ENCODE data around the gene DCST1. TPM values are rescaled to one million over a fixed set of nuclear protein-coding genes. Genes with fewer than 3 reads are reported as not detected.

Gene DCST1
- polyA plus RNA-seq, 1 experiment, result not detected

DNA sequence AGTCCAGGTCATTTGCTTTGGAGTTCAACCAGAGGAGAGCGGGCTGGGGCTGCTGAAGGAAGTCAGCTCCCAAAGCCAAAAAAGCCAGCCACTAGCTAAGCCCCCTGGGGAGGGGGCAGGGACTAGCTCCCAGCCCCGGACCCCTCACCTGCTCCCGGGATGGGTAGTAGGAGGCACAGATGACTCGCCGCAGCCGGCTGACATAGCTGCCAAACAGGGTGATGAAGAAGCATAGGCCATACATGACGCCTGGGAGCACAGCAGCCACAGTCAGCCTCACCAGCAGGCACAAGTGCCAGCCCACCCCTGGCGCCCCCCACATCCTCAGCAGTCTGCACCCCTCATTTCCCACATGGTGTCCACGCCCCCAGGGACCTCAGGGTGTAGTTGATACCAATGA, 7.5 kb upstream of the DCST1 start:
- POLR2A ChIA-PET, result no interaction called here
- DNase-seq (ENCODE audit: low read depth), result no peak
- Histone ChIP-seq H3K4me3 (ENCODE audit: low read depth, low read length) (no peak overlapping the region), H3K36me3 (ENCODE audit: control insufficient read depth, insufficient read depth, low read length) (no peaks in the 10 kb centered on the region), H3K27me3 (ENCODE audit: control insufficient read depth, insufficient read depth, low read length) (no peaks in the 10 kb centered on the region)
- TF ChIP-seq, protein P1, sequence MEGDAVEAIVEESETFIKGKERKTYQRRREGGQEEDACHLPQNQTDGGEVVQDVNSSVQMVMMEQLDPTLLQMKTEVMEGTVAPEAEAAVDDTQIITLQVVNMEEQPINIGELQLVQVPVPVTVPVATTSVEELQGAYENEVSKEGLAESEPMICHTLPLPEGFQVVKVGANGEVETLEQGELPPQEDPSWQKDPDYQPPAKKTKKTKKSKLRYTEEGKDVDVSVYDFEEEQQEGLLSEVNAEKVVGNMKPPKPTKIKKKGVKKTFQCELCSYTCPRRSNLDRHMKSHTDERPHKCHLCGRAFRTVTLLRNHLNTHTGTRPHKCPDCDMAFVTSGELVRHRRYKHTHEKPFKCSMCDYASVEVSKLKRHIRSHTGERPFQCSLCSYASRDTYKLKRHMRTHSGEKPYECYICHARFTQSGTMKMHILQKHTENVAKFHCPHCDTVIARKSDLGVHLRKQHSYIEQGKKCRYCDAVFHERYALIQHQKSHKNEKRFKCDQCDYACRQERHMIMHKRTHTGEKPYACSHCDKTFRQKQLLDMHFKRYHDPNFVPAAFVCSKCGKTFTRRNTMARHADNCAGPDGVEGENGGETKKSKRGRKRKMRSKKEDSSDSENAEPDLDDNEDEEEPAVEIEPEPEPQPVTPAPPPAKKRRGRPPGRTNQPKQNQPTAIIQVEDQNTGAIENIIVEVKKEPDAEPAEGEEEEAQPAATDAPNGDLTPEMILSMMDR (IDR thresholded peaks at IDR 0.05; ENCODE audit: insufficient read depth, low read depth, low read length), result no peak
- CTCF ChIA-PET, result interaction anchor here (1.0 to 1.5 kb wide), 2 partner anchors 10 to 12 kb away, joined by 3 to 4 read pairs; no protein-coding TSS in a partner anchor

DNA sequence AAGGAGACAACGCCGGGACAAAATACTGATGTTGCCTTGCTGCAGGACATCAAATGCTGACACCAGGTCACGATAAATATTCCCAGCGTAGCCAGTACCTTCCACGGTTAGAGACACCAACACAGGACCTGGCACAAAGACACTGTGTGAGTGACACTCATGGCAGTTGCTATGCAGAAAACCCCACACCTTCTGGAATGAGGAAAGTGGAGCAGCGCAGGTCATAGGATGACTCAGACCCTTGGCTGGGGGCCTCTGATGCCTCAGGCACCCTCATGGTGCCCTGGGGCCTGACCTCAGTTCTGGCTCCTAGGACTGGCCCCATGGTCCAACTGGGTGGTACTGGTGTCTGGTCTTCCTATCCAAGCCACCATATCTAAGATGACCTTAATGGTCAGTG, 7.0 kb upstream of the DCST1 start:
- ChIA-PET POLR2A (no interaction called here), CTCF (interaction anchor here (1.0 to 1.5 kb wide), 2 partner anchors 10 to 12 kb away, joined by 3 to 4 read pairs; no protein-coding TSS in a partner anchor)
- Histone ChIP-seq H3K4me3 (ENCODE audit: low read depth, low read length) (no peak overlapping the region), H3K27me3 (ENCODE audit: control insufficient read depth, insufficient read depth, low read length) (no peaks in the 10 kb centered on the region), H3K36me3 (ENCODE audit: control insufficient read depth, insufficient read depth, low read length) (no peaks in the 10 kb centered on the region)
- TF ChIP-seq, protein P1 (IDR thresholded peaks at IDR 0.05; ENCODE audit: insufficient read depth, low read depth, low read length), result no peak
- no peak for DNase-seq (ENCODE audit: low read depth)

DNA sequence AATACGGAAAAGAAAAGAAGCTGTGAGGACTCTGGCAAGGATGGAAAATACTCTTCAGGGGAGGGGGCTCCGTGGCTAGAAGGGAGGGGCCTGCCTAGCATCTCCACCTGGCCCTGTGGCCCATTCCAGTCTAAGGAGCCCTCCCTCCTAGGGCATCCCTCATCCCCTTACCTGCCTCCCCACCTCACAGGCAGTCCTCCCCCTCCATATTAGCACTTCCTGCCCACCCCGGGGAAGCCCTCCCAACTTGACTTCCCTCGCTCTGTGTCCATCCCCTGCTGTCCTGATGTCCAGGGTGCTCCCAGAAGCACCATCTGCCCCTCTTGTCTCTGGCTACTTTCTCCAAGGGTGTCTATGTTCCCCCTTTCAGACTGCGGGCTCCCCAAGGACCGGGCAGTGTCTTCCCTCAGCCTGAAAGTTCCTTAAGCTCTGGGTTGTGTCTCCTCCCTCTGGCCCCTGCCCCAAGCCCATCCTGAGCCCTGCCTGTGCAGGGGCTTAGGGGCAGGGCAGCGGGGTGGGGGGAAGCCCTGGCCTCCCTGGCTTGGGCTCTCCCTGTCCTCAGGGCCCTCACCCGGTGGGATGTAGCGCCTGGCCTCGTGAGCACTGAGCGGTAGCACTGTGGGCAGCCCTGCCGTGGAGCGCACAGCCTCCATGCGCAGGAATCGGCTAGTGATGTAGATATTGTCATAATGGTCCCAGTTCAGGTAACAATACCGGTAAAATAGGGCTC, 3.9 kb upstream of the DCST1 start:
- ChIA-PET POLR2A (no interaction called here), CTCF (interaction anchor here (0.7 to 6.9 kb wide), 2 partner anchors 12 to 15 kb away, joined by 3 to 31 read pairs; no protein-coding TSS in a partner anchor)
- Histone ChIP-seq H3K36me3 (ENCODE audit: control insufficient read depth, insufficient read depth, low read length) (no peaks in the 10 kb centered on the region), H3K27me3 (ENCODE audit: control insufficient read depth, insufficient read depth, low read length) (0 out of 2 replicates have a peak, but pooled peaks cover 1% of the 10 kb centered on the region), H3K4me3 (ENCODE audit: low read depth, low read length) (no peak overlapping the region)
- TF ChIP-seq, protein P1 (IDR thresholded peaks at IDR 0.05; ENCODE audit: insufficient read depth, low read depth, low read length), result no peak
- DNase-seq (ENCODE audit: low read depth), result no peak

DNA sequence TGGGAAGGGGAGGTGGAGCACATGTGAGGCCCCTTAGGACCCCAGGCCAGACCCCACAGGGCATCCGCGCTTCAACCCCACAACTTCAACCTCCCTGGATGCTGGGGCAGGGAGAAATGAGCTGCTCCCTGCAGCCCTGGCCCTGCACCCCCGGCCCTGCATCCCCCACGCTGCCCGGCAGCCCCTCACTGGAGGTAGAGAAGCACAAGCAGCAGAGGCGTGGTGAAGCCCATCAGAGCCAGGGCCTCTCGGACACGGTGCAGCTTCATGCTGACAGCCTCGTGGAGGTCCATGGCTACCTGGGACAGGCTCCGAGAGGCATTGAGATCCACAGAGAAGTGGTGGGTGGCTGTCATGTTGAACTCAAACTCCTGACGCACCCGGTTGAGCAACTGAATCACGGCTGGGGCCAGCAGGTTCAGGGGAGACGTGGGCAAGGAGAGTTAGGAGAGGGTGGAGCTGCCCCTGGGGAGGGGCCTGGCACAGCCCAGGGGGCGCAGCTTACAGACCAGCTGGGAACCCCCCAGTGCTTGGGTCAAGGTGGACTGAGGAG, 3.3 kb upstream of the DCST1 start:
- POLR2A ChIA-PET, result no interaction called here
- CTCF ChIA-PET, result interaction anchor here (0.7 to 6.9 kb wide), 3 partner anchors 13 to 21 kb away, joined by 3 to 31 read pairs (median 3); partner anchors contain the start of gene ADAM15
- H3K36me3 ChIP-seq (ENCODE audit: control insufficient read depth, insufficient read depth, low read length), result no peaks in the 10 kb centered on the region
- H3K27me3 ChIP-seq (ENCODE audit: control insufficient read depth, insufficient read depth, low read length), result 0 out of 2 replicates have a peak, but pooled peaks cover 1% of the 10 kb centered on the region
- no peak for DNase-seq (ENCODE audit: low read depth)
- TF ChIP-seq, protein P1 (IDR thresholded peaks at IDR 0.05; ENCODE audit: insufficient read depth, low read depth, low read length), result no peak
- no peak overlapping the region for H3K4me3 ChIP-seq (ENCODE audit: low read depth, low read length)

DNA sequence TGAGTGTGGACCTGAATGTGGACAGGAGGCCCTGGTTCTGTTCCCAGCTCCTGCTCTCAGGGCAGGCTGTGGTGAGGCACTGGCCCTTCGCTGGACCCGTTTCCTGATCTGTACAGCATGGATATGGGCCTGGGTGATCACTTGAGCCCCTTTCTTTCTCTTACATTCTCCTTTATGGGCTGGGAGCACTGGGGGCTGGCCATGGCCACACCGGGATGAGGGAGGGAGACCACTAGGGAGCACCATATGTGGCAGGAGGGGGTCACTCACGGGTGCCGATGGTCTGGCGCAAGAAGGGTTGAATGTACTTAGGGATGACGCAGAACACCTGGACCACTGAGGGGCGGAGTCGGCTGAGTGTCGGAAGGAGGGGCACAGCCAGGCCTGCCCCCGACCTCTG, 2.7 kb upstream of the DCST1 start:
- TF ChIP-seq, protein P1 (IDR thresholded peaks at IDR 0.05; ENCODE audit: insufficient read depth, low read depth, low read length), result no peak
- no peak for DNase-seq (ENCODE audit: low read depth)
- CTCF ChIA-PET, result interaction anchor here (0.7 to 6.9 kb wide), 2 partner anchors 14 to 21 kb away, joined by 3 to 31 read pairs; partner anchors contain the start of gene ADAM15
- no peak overlapping the region for H3K4me3 ChIP-seq (ENCODE audit: low read depth, low read length)
- peaks cover 1% of the 10 kb centered on the region; the same call in 1 of the 2 replicates for H3K27me3 ChIP-seq (ENCODE audit: control insufficient read depth, insufficient read depth, low read length)
- no peaks in the 10 kb centered on the region for H3K36me3 ChIP-seq (ENCODE audit: control insufficient read depth, insufficient read depth, low read length)
- POLR2A ChIA-PET, result no interaction called here

Measured in BJ (cell line).